Mononuclear cell (primary cell): ENCODE data around the gene ZNF652. TPM values are rescaled to one million over a fixed set of nuclear protein-coding genes. Genes with fewer than 3 reads are reported as not detected.
"Not testable (repeated sequence)": the region's sequence is repeated elsewhere in the genome, so short reads cannot be mapped to it uniquely, and the experiment has no call there.

Experiments used
- H3K27me3 ChIP-seq: 2 replicates; pipeline ENCODE4 v1.6.0; 2011; ENCODE audit warnings: low read length, control low read depth; ENCODE audit not compliant: insufficient read depth
- H3K4me1 ChIP-seq: 2 replicates; pipeline ENCODE4 v1.5.1; 2011; ENCODE audit warnings: mild to moderate bottlenecking, low read length, control low read depth; ENCODE audit not compliant: insufficient read depth
- H3K4me3 ChIP-seq: 2 replicates; pipeline ENCODE4 v1.5.1; 2011; ENCODE audit warnings: mild to moderate bottlenecking, low read length, moderate library complexity
- H3K9me3 ChIP-seq: 2 replicates; pipeline ENCODE4 v1.5.1; 2011; ENCODE audit warnings: low read depth, mild to moderate bottlenecking, control low read depth, low read length
- total RNA-seq: library from RNA; depleted of rRNA; stranded (reverse); fragments of >200 nt; gene quantifications from one replicate; pipeline ENCODE4 v1.2.3, GENCODE V29; 2012

Gene ZNF652
- total RNA-seq, 1 donor, result 48.9 TPM

DNA sequence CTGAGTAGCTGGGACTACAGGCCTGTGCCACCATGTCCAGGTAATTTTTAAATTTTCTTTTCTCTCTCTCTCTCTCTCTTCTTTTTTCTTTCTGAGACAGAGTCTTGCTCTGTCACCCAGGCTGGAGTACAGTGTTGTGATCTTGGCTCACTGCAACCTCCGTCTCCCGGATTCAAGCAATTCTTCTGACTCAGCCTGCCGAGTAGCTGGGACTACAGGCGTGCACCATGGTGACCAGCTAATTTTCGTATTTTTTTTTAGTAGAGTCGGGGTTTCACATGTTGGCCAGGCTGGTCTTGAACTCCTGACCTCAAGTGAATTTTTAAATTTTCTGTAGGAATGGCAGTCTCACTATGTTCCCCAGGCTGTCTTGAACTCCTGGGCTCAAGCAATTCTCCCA lies 11.1 kb upstream of the ZNF652 start:
- Histone ChIP-seq H3K27me3 (no peaks in the 10 kb centered on the region), H3K4me1 (peaks cover 47% of the 10 kb centered on the region), H3K4me3 (no peak overlapping the region), H3K9me3 (no peaks in the 10 kb centered on the region)

DNA sequence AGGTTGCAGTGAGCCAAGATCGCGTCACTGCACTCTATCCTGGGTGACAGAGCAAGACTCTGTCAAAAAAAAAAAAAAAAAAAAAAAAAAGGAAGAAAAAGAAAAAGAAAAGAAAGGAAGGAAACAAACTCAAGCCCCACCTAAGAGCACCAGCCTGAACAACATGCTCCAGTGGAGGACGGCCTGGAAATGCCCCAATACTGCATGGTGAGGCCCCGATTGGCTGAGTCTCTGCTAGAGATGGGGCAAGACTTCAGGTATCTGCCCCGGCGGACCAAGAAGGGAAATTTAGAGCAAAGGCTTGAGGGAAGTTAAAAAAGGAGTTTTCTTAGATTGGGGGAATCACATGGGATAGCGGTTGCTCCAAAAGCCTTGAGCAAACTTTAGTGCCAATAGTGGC lies 10.4 kb upstream of the ZNF652 start:
- H3K27me3 ChIP-seq, result no peaks in the 10 kb centered on the region
- peaks cover 47% of the 10 kb centered on the region for H3K4me1 ChIP-seq
- H3K4me3 ChIP-seq, result no peak overlapping the region
- H3K9me3 ChIP-seq, result no peaks in the 10 kb centered on the region

DNA sequence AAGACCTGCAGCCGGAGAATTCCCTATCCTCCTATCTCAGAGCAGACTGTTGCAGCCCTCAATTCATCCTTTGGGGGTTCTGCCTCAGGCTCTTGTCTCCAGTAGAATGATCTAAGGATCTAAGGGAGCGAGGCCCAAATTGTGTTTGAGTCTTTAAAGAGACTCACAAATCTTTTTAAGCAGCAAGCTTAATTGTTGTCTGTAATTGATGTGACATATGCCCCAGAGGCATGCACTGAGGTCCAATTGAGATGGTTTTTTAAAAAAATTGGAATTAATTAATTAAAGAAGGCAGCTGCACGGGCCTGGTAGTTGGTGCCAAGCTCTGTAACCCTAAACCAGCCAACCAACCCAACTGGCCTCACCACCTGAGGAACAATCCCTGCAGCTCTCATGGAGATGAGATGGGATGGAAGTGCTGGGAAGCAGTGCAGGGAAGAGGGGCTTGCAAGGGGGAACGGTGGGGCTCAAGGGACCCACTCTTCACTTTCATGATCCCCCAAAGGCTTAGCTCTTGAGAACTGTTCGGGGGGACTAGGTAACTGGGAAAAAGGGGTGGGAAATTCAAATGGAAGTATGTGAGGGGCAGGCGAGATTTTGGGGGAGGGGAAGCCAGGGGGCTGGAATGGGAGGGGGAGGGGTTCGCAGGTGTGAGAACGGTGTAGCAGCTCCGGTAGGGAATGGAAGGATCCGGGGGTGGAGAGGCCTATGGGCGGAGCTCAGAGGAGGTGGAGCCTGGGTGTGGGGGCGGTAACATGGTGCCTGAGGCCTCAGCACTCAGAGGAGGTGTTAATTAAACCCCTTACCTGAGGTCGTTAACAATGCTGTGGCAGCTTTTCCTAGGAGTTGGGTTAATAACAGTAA lies 9.2 kb upstream of the ZNF652 start:
- H3K9me3 ChIP-seq, result no peaks in the 10 kb centered on the region
- H3K27me3 ChIP-seq, result no peaks in the 10 kb centered on the region
- H3K4me3 ChIP-seq, result no peak overlapping the region
- H3K4me1 ChIP-seq, result peaks cover 48% of the 10 kb centered on the region

DNA sequence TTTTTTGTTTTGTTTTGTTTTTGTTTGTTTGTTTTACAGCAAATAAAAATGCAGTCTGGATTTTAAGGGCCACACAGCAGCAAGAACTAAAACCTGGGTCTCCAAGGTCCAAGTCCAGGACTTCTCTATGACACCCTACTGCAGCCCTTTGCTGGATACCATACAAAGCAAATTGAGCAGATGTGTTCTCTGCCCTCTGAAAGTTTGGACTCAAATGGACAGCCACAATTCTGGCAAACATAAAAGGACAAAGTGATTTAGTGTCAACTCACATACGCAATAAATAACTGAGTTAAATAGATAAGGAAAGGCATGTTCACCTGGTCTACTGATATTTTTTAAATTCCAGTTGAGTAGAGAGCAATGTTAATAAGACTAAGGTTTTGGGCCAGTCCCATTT lies 7.7 kb upstream of the ZNF652 start:
- peaks cover 58% of the 10 kb centered on the region for H3K4me1 ChIP-seq
- no peaks in the 10 kb centered on the region for H3K9me3 ChIP-seq
- no peaks in the 10 kb centered on the region for H3K27me3 ChIP-seq
- H3K4me3 ChIP-seq, result no peak overlapping the region

DNA sequence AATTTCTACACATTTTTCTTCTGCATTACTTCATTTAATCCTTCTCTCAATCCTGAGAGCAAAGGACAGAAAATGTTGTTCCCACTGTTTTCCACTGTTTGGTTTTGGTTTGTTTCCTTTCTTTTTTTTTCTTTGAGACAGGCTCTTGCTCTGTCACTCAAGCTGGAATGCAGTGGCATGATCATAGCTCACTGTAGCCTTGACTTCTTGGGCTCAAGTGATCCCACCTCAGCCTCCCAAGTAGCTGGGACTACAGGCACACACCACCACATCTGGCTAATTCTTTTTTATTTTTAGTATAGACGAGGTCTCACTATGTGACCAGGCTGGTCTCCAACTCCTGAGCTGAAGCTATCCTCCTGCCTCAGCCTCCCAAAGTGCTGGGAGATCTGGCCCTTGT lies 7.0 kb upstream of the ZNF652 start:
- Histone ChIP-seq H3K27me3 (no peaks in the 10 kb centered on the region), H3K4me1 (peaks cover 58% of the 10 kb centered on the region), H3K4me3 (no peak overlapping the region), H3K9me3 (no peaks in the 10 kb centered on the region)

DNA sequence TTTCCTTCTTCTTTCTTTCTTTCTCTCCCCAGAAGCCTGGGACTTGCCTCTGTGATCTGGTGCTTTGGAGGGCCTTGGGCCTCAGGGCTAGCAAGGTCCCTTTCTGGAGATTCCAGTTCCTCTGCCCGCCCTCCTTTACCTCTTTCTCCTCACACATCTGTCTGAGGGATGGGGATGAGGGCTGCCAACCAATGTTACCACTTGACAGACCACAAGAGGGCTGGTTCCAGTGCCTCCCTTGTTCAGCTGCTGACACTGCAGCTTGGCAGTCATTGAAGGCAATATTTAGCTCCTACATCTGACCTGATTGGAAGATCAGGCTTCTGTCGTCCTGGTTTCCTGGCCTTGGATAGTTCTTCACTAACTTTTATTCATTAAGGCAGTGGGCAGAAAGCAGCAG lies 3.6 kb upstream of the ZNF652 start:
- Histone ChIP-seq H3K4me3 (no peak overlapping the region), H3K9me3 (no peaks in the 10 kb centered on the region), H3K27me3 (no peaks in the 10 kb centered on the region), H3K4me1 (peaks cover 42% of the 10 kb centered on the region)

DNA sequence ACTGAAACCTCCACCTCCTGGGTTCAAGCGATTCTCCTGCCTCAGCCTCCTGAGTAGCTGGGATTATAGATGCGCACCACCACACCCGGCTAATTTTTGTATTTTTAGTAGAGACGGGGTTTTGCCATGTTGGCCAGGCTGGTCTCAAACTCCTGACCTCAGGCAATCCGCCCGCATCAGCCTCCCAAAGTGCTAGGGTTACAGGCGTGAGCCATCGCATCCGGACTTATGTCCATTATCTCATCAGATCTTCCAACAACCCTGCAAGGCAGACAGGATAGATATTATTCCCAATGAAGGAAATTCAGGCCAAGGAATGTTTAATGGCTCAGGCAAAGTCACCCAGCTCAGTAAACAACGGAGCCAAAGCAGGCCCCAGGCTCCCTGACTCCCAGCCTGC lies 3.1 kb upstream of the ZNF652 start:
- H3K27me3 ChIP-seq, H3K9me3 ChIP-seq, H3K4me3 ChIP-seq: not testable (repeated sequence)
- peaks cover 42% of the 10 kb centered on the region for H3K4me1 ChIP-seq

DNA sequence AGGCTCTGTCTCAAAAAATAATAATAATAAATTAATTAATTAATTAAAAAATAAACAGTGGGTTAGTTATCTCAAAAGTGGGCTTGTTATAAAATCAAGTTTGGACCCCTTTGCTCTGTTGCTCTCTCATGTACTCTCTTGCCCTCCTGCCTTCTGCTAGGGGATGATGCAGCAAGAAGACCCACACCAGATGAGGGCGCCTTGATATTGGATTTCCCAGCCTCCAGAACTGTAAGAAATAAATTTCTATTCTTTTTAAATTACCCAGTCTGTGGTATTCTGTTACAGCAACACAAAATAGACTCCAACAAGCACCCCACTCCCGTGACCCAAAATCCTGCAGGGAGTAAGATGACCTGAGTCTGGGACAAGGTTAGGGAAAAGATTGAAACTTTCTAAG lies 2.1 kb upstream of the ZNF652 start:
- H3K9me3 ChIP-seq, result no peaks in the 10 kb centered on the region
- H3K27me3 ChIP-seq, result no peaks in the 10 kb centered on the region
- peaks cover 43% of the 10 kb centered on the region for H3K4me1 ChIP-seq
- H3K4me3 ChIP-seq, result no peak overlapping the region

DNA sequence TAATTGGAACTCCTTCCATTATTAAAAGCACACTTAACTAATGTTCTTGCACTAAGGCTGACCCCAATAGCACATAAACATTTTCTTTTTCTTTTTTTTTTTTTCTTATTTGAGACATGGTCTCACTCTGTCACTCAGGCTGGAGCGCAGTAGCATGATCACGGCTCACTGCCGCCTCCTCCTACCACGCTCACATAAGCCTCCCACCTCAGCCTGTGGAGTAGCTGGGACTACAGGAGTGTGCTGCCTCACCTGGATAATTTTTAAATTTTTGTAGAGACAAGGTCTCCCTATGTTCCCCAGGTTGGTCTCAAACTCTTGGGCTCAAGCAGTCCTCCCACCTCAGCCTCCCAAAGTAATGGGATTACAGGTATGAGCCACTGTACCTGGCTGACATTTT lies 1.2 kb upstream of the ZNF652 start:
- peaks cover 43% of the 10 kb centered on the region for H3K4me1 ChIP-seq
- H3K9me3 ChIP-seq, result no peaks in the 10 kb centered on the region
- H3K27me3 ChIP-seq, result no peaks in the 10 kb centered on the region
- H3K4me3 ChIP-seq, result no peak overlapping the region

DNA sequence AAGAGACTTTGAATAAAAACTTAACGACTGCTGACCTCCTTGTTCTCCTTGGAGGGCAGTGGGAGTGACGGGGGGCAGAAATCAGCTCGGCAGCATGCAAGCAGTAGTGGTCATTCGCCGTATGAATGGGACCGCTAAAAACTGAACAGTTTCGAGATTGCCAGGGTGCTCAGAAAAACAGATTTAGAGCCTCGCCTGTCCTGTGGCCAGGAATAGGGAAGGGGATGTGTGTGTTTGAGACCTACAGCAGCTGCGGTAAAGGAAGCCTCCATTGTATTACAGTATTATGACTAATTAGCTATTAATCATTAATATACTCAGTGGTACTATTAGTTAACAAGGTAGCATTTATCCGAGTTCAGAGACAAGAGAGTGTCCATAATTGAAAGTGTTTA lies 670 bp upstream of the ZNF652 start:
- peak overlapping the region; percentile 90 for H3K4me3 ChIP-seq
- no peaks in the 10 kb centered on the region for H3K27me3 ChIP-seq
- peaks cover 48% of the 10 kb centered on the region for H3K4me1 ChIP-seq
- no peaks in the 10 kb centered on the region for H3K9me3 ChIP-seq

DNA sequence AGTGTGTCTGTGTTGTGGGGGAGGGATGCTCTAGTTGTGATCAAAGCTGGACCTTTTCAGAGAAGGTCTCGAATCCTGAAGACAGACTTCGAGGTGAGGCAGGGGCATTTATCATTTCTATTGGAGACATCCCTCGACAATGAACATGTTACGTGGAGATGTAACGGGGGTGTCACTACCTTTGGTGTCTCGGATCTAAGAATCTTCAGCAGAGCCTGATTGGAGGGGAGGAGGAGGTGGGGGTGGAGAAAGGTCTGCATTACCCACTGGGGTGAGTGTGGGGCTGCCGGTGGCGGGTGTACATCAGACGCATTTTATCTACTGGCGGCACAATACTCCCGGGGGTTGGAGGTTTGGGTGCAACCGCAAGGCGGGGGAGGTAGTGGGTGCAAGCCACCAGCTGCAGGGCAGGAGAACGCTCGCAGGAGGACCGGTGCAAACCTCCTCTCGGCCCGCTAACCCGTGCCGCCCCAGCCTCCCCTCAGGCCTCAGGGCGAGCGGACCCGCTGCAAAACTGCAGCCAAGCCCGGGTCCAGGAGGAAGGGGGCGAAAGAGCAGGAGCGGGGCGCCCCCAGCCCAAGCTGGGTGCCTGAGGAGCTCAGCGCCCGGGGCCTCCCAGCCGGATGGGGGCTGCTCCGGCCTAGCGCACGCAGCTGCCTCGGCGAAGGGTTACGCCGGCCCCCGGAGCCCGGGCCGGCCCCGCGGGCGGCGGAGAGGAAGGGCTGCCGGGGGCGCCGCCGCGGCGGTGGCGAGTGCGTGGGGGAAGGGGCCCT lies 735 bp downstream of the ZNF652 start:
- Histone ChIP-seq H3K27me3 (no peaks in the 10 kb centered on the region), H3K9me3 (no peaks in the 10 kb centered on the region), H3K4me3 (peak overlapping the region; percentile 90), H3K4me1 (peaks cover 57% of the 10 kb centered on the region)

DNA sequence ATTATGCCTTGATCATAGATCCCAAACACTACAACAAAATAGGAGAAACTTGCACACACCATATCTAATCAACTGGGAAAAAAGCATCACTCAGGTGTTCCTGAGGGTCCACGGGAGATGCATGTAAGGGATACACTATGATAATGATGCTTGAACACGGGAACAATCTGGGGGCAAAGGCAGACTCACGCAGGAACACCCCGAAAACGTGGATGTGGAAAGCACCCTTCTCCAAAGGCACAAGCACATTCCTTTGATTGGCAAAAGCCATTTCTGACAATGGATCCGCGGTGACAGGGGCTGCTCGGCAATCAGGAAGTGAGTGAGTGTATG lies 1.3 kb downstream of the ZNF652 start:
- H3K4me1 ChIP-seq, result peaks cover 54% of the 10 kb centered on the region
- H3K9me3 ChIP-seq, result no peaks in the 10 kb centered on the region
- H3K27me3 ChIP-seq, result no peaks in the 10 kb centered on the region
- H3K4me3 ChIP-seq, result peak overlapping the region; percentile 90

DNA sequence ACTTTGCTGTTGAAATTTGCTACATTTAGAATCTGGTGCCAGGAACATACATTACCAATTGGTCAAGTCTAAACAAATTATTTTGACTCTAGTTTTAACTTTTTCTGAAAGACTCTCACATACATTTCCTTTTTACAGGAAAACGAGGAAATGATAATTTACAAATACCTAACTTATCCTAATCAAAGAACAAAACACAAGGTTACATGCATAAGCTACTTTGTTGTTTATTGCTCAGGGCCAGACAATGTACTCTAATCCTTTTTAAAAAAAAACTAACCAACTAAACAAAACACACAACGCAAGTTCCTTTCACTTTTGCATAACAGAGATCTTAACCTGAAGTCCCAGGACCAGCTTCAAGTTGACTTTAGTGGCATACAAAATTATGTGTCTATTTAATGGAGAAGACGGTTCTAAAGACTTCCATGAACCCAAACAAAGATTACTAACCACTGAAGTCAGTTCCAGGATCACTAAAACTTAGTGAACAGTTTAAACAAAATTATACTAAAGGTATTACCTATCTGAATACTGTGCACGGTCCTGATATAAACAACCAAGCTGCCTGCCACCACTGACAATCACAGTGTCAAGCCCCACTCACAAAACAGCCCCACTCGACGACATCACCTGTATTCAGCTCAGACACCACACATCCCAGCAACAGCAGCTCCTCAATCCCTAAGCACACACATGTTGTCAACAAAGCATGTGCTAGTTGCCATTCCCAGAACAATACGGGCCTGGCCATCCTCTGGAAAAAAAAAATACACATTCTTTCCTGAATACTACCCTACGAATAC lies 1.9 kb downstream of the ZNF652 start:
- peak overlapping the region; percentile 90 for H3K4me3 ChIP-seq
- no peaks in the 10 kb centered on the region for H3K27me3 ChIP-seq
- H3K9me3 ChIP-seq, result no peaks in the 10 kb centered on the region
- peaks cover 48% of the 10 kb centered on the region for H3K4me1 ChIP-seq

DNA sequence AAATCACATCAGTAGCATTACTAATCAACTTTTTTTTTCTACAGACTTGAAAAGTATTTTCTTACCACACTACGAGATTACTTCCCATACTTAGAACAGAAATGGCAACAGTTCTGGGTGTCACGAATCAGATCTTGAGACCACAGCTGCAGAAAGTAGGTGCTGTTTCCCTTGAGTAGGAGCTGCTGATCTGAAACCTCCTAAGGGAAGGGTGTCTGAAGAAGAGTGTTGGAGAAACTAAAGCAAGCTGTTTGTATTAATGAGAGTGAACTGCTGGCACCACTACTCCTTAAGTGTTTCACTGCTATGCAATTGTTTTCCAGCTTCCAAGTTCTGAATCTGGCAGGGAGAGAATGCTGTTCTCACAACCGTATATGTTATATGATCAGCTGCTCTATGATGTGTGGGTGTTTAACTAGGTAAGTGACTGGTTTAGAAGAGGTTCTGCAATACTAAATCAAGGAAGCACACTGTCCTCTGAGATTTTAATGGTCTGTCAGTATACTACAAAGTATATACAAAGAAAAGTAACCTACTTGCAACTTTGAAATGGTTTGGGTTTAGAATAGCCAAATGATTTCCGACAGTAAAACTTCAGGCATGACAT lies 3.3 kb downstream of the ZNF652 start:
- Histone ChIP-seq H3K4me1 (peaks cover 48% of the 10 kb centered on the region), H3K27me3 (no peaks in the 10 kb centered on the region), H3K9me3 (no peaks in the 10 kb centered on the region), H3K4me3 (no peak overlapping the region)

DNA sequence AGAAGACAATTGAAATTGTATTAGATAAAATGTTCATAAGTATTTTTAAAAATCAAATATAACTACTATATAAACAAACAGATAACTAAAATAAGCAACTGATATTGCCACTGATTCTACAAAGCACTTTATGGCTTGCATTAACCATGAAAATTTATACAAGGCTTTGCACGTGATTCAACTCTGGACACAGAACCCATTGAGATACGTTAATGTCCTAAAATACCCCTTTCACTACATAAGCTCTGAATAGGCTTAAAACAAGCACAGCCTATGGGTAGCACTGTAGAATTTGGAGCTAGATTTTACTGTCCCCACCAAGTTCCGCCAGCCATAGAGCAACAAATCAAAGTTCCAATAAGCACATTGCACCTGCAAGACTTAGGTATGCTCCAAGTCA lies 4.5 kb downstream of the ZNF652 start:
- Histone ChIP-seq H3K27me3 (no peaks in the 10 kb centered on the region), H3K4me1 (peaks cover 49% of the 10 kb centered on the region), H3K9me3 (no peaks in the 10 kb centered on the region), H3K4me3 (no peak overlapping the region)
